HFF-Myc (cell line): Measurements from ENCODE around the gene ZNF598.

Experiments used
- DNase-seq: peaks from one replicate; pipeline ENCODE4 v3.0.0-alpha.2; 2011; ENCODE audit warnings: low read depth; ENCODE audit errors: extremely low read depth
- H3K4me3 ChIP-seq: replicated peaks from 2 replicates; pipeline ENCODE4 v1.5.1; 2011; ENCODE audit warnings: low read depth, mild to moderate bottlenecking, control low read depth, low read length
- CTCF ChIP-seq: IDR thresholded peaks from 2 replicates; pipeline ENCODE4 v1.5.1; 2012; ENCODE audit warnings: mild to moderate bottlenecking, low read depth, low read length, control low read depth; ENCODE audit errors: missing control alignments

Gene ZNF598

GRCh38 chr16:1991948-1992703 is 17.5 kb downstream of the ZNF598 start:
- DNase-seq, result no peak
- TF ChIP-seq CTCF, result no peak
- no peak overlapping the region for H3K4me3 ChIP-seq

- no peak for TF ChIP-seq CTCF
- no peak for DNase-seq
- no peak overlapping the region for H3K4me3 ChIP-seq
Observed at GRCh38 chr16:1991588-1991947, 18.1 kb downstream of the ZNF598 start.

GRCh38 chr16:1991135-1991551 is 18.5 kb downstream of the ZNF598 start:
- no peak for DNase-seq
- H3K4me3 ChIP-seq, result no peak overlapping the region
- TF ChIP-seq CTCF, result no peak

GRCh38 chr16:1990351-1991134 is 19.1 kb downstream of the ZNF598 start:
- H3K4me3 ChIP-seq, result no peak overlapping the region

GRCh38 chr16:1990101-1990350 is 19.6 kb downstream of the ZNF598 start:
- no peak overlapping the region for H3K4me3 ChIP-seq
- no peak for TF ChIP-seq CTCF
- DNase-seq, result no peak

More at GRCh38 chr16:1990351-1991134, 19.1 kb downstream of the ZNF598 start:
- TF ChIP-seq CTCF, result no peak
- no peak for DNase-seq

GRCh38 chr16:1989209-1990100 is 20.2 kb downstream of the ZNF598 start, which contains the start of gene SYNGR3:
SYNGR3 (plus strand) TSS chr16:1989970; CDS start chr16:1990103, 133 bp downstream.
- TF ChIP-seq CTCF, result no peak
- no peak for DNase-seq
- no peak within 1 kb of the TSS for H3K4me3 ChIP-seq
